OCI-LY7 (cell line): ENCODE measurements around the gene ANXA3. TPM values are rescaled to one million over a fixed set of nuclear protein-coding genes. Genes with fewer than 3 reads are reported as not detected.
"Not testable (repeated sequence)": the region's sequence is repeated elsewhere in the genome, so short reads cannot be mapped to it uniquely, and the experiment has no call there.

Experiments used
- BruUV-seq: library from RNA; stranded (reverse); fragments of 400-500 nt; replicated peaks from 2 replicates; lab custom pipeline; 2021; lab: Mats Ljungman, UMichigan
- CTCF ChIA-PET: fragments of 300-600 bp; sonication (Branson Sonifier 250); formaldehyde crosslinking; loops from one replicate; lab custom pipeline; 2022; ENCODE audit warnings: antibody characterized with exemption; ENCODE audit not compliant: unreplicated experiment; lab: Charles Lee
- POLR2A ChIA-PET: fragments of 300-600 bp; sonication (Branson Sonifier 250); formaldehyde crosslinking; loops from one replicate; lab custom pipeline; 2022; ENCODE audit warnings: antibody characterized with exemption; lab: Charles Lee
- DNase-seq: peaks from one replicate; pipeline ENCODE4 v3.0.0-alpha.2; 2015; ENCODE audit warnings: low spot score
- H2AFZ ChIP-seq: fragments of 200-600 bp; sonication (generic), shearing (Covaris generic); 2 replicates; pipeline ENCODE4 v1.6.1; 2014; ENCODE audit warnings: mild to moderate bottlenecking, antibody characterized with exemption, low read length, moderate library complexity
- H3K27ac ChIP-seq: fragments of 200-600 bp; sonication (generic); 2 replicates; pipeline ENCODE4 v1.5.1; 2014; ENCODE audit warnings: mixed run types, low read depth, mild to moderate bottlenecking, moderate library complexity, low read length, inconsistent platforms; ENCODE audit not compliant: poor library complexity, severe bottlenecking
- H3K36me3 ChIP-seq: fragments of 200-600 bp; sonication (generic); 2 replicates; pipeline ENCODE4 v1.6.1; 2014; ENCODE audit warnings: mild to moderate bottlenecking, antibody characterized with exemption, low read length, moderate library complexity, mixed read lengths; ENCODE audit not compliant: insufficient read depth
- H3K4me1 ChIP-seq: fragments of 200-600 bp; sonication (generic); 2 replicates; pipeline ENCODE4 v1.5.1; 2014; ENCODE audit warnings: mild to moderate bottlenecking, low read length; ENCODE audit not compliant: insufficient read depth, poor library complexity, severe bottlenecking
- H3K4me2 ChIP-seq: fragments of 200-600 bp; sonication (generic); 2 replicates; pipeline ENCODE4 v1.6.1; 2014; ENCODE audit warnings: mild to moderate bottlenecking, low read length
- H3K4me3 ChIP-seq: fragments of 200-600 bp; sonication (generic); 2 replicates; pipeline ENCODE4 v1.5.1; 2014; ENCODE audit warnings: mild to moderate bottlenecking, low read depth, low read length; ENCODE audit not compliant: poor library complexity, severe bottlenecking
- H3K79me2 ChIP-seq: fragments of 200-600 bp; sonication (generic); 2 replicates; pipeline ENCODE4 v1.6.1; 2016; ENCODE audit warnings: low read depth, mild to moderate bottlenecking, low read length, moderate library complexity, mixed read lengths; ENCODE audit not compliant: insufficient read depth
- H3K9me2 ChIP-seq: fragments of 200-600 bp; sonication (generic); 2 replicates; pipeline ENCODE4 v1.6.1; 2016; ENCODE audit warnings: mild to moderate bottlenecking, low read length, mixed read lengths; ENCODE audit not compliant: insufficient read depth
- H3K9me3 ChIP-seq: fragments of 200-600 bp; sonication (generic); 2 replicates; pipeline ENCODE4 v1.6.1; 2014; ENCODE audit warnings: mild to moderate bottlenecking, mixed run types, low read length, mixed read lengths
- H4K20me1 ChIP-seq: fragments of 200-600 bp; sonication (generic); 2 replicates; pipeline ENCODE4 v1.6.1; 2014; ENCODE audit warnings: mild to moderate bottlenecking, antibody characterized with exemption, low read length, moderate library complexity, mixed read lengths; ENCODE audit not compliant: insufficient read depth
- EZH2phosphoT487 ChIP-seq: fragments of 200-600 bp; sonication (generic); IDR thresholded peaks from 2 replicates; pipeline ENCODE4 v1.6.1; 2018; ENCODE audit warnings: low read depth, borderline replicate concordance, mild to moderate bottlenecking, mixed run types, antibody characterized with exemption, low read length, moderate library complexity, mixed read lengths
- intact Hi-C: fragments of 100-400 bp; cut with micrococcal nuclease; formaldehyde crosslinking; loops from one replicate; pipeline ENCODE4 v1.10.0; 2022; ENCODE audit not compliant: unreplicated experiment
- total RNA-seq, 2 experiments: library from RNA; depleted of rRNA in 1 of 2; stranded (reverse); fragments of >200 nt in 1 of 2; shearing (Covaris generic) in 1 of 2; gene quantifications; 2 replicates each; pipeline ENCODE4 v1.2.3, GENCODE V29; 2014 to 2022
- TF ChIP-seq, protein P1 (sequence below): fragments of 200-600 bp; sonication (generic); conservative IDR thresholded peaks from 2 replicates; pipeline ENCODE4 v1.5.1; 2014; ENCODE audit warnings: mild to moderate bottlenecking, antibody characterized with exemption, low read length, moderate library complexity, mixed read lengths

ANXA3 gene
- total RNA-seq, 2 experiments from 2014 or later: not detected

DNA sequence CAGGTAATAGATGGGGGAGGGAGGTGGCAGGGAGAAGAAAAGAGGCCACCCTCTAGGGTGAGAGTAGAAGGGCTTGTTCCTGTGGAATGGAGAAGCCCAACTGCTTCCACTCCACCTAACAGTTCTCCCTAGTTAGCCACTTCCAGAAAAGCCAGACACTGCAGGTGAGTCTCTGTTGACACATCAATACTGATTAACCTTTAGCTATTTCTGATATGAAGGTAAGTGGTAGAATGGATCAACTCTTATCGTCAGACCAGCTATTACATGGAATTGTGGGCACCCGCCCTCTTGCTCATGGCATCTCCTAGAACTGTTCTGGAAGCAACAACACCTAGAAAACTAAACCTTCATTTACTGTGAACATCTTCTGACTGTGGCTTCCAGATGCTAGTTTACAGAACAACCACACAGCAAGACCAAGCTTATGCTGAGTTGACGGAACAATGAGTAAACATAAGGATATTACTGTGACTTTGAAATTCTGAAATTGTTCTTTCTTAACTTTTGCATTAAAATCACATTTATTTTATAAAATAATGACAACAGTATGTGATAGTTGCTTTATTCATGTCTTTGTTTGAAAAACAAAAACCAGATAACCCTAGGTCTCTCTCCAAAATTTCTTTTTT, 44.7 kb downstream of the ANXA3 start:
- no peak overlapping the region for H2AFZ ChIP-seq
- intact Hi-C loops: no loop called here
- no peak overlapping the region for H3K4me3 ChIP-seq
- no peaks in the 10 kb centered on the region for H3K36me3 ChIP-seq
- H3K9me3 ChIP-seq: no peaks in the 10 kb centered on the region
- H3K79me2 ChIP-seq: no peaks in the 10 kb centered on the region
- H3K9me2 ChIP-seq: no peaks in the 10 kb centered on the region
- BruUV-seq: no TSS peak
- POLR2A ChIA-PET: interaction anchor here (0.5 to 1.4 kb wide), 2 partner anchors 13 to 700 kb away, joined by 3 to 5 read pairs; no protein-coding TSS in a partner anchor
- H3K4me2 ChIP-seq: no peak overlapping the region
- CTCF ChIA-PET: no interaction called here
- H4K20me1 ChIP-seq: no peaks in the 10 kb centered on the region
- no peak for TF ChIP-seq EZH2phosphoT487
- TF ChIP-seq, protein P1, sequence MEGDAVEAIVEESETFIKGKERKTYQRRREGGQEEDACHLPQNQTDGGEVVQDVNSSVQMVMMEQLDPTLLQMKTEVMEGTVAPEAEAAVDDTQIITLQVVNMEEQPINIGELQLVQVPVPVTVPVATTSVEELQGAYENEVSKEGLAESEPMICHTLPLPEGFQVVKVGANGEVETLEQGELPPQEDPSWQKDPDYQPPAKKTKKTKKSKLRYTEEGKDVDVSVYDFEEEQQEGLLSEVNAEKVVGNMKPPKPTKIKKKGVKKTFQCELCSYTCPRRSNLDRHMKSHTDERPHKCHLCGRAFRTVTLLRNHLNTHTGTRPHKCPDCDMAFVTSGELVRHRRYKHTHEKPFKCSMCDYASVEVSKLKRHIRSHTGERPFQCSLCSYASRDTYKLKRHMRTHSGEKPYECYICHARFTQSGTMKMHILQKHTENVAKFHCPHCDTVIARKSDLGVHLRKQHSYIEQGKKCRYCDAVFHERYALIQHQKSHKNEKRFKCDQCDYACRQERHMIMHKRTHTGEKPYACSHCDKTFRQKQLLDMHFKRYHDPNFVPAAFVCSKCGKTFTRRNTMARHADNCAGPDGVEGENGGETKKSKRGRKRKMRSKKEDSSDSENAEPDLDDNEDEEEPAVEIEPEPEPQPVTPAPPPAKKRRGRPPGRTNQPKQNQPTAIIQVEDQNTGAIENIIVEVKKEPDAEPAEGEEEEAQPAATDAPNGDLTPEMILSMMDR: no peak
- no peaks in the 10 kb centered on the region for H3K4me1 ChIP-seq
- no peak overlapping the region for H3K27ac ChIP-seq
- no peak for DNase-seq

DNA sequence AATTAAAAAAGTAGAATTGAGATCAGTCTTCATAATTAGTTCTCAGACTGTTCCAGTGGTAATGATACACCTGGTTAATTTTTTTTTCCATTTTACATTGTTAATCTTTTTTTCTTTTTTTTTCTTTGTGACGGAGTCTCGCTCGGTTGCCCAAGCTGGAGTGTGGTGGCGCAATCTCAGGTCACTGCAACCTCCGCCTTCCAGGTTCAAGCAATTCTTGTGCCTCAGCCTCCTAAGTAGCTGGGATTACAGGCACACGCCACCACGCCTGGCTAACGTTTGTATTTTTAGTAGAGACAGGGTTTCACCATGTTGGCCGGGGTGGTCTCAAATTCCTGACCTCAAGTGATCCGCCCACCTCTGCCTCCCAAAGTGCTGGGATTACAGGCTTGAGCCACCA, 46.9 kb downstream of the ANXA3 start:
- POLR2A ChIA-PET: interaction anchor here (1.3 kb wide), 1 partner anchor 12 kb away, joined by 3 read pairs; no protein-coding TSS in a partner anchor
- H3K4me1 ChIP-seq, DNase-seq, H3K36me3 ChIP-seq, H2AFZ ChIP-seq, intact Hi-C loops, H3K4me2 ChIP-seq, BruUV-seq, H3K9me2 ChIP-seq, H4K20me1 ChIP-seq, CTCF ChIA-PET, H3K9me3 ChIP-seq, H3K27ac ChIP-seq, H3K79me2 ChIP-seq, H3K4me3 ChIP-seq: not testable (repeated sequence)

- no peaks in the 10 kb centered on the region for H4K20me1 ChIP-seq
- no peaks in the 10 kb centered on the region for H3K4me1 ChIP-seq
- TF ChIP-seq, protein P1: no peak
- no peak for TF ChIP-seq EZH2phosphoT487
- no peak overlapping the region for H2AFZ ChIP-seq
- no peak overlapping the region for H3K27ac ChIP-seq
- H3K9me3 ChIP-seq: no peaks in the 10 kb centered on the region
- H3K36me3 ChIP-seq: no peaks in the 10 kb centered on the region
- DNase-seq: no peak
- no peak overlapping the region for H3K4me3 ChIP-seq
- H3K79me2 ChIP-seq: no peaks in the 10 kb centered on the region
- no peak overlapping the region for H3K4me2 ChIP-seq
- intact Hi-C loops: no loop called here
- no TSS peak for BruUV-seq
- ChIA-PET POLR2A (interaction anchor here (0.7 kb wide), 1 partner anchor 143 kb away, joined by 3 read pairs; no protein-coding TSS in a partner anchor), CTCF (no interaction called here)
- no peaks in the 10 kb centered on the region for H3K9me2 ChIP-seq
These were observed 47.6 kb downstream of the ANXA3 start for GRCh38 chr4:78599147-78599546.
